CD4-positive, alpha-beta T cell (primary cell): ENCODE measurements around the gene ZBTB4. TPM values are rescaled to one million over a fixed set of nuclear protein-coding genes. Genes with fewer than 3 reads are reported as not detected.

Experiments used
- ATAC-seq: fragments of 200-7000 bp; cut with Tn5 transposase; one replicate; pipeline ENCODE4 v1.10.0; 2022; ENCODE audit warnings: mild to moderate bottlenecking; ENCODE audit not compliant: poor library complexity
- CTCF ChIA-PET: fragments of 350-600 bp; sonication (Branson Sonifier 250); formaldehyde crosslinking; loops from one replicate; lab custom pipeline; 2021; ENCODE audit warnings: antibody characterized with exemption, inconsistent platforms; lab: Charles Lee
- POLR2A ChIA-PET: fragments of 350-600 bp; sonication (Branson Sonifier 250); formaldehyde crosslinking; loops from one replicate; lab custom pipeline; 2021; ENCODE audit warnings: antibody characterized with exemption, inconsistent platforms; lab: Charles Lee
- DNase-seq, 14 experiments: peaks; one replicate each; pipeline ENCODE4 v3.0.0-alpha.2; 2013 to 2020; ENCODE audit warnings: mixed read lengths in 2 of 14
- H3K27ac ChIP-seq, 2 donors: one replicate each; pipeline versions ENCODE4 v1.5.1 to v1.7.0; 2013; ENCODE audit warnings: low read length in 2 of 2, low read depth in 1 of 2, mild to moderate bottlenecking in 1 of 2
- H3K27me3 ChIP-seq, 2 experiments: 1 replicate in 1 of 2; 2 replicates in 1 of 2; pipeline versions ENCODE4 v1.6.1 to v1.7.0; 2013; ENCODE audit warnings: low read length in 2 of 2, control low read depth in 1 of 2, mild to moderate bottlenecking in 1 of 2, moderate library complexity in 1 of 2; ENCODE audit not compliant: insufficient read depth in 2 of 2, control insufficient read depth in 1 of 2
- H3K36me3 ChIP-seq: one replicate; pipeline ENCODE4 v1.6.1; 2013; ENCODE audit warnings: low read length, control low read depth; ENCODE audit not compliant: insufficient read depth
- H3K4me1 ChIP-seq: one replicate; pipeline ENCODE4 v1.6.1; 2013; ENCODE audit warnings: low read length, control low read depth; ENCODE audit not compliant: insufficient read depth
- H3K4me3 ChIP-seq: one replicate; pipeline ENCODE4 v1.5.1; 2013; ENCODE audit warnings: mild to moderate bottlenecking, low read length, moderate library complexity
- H3K9me3 ChIP-seq, 2 experiments: 1 replicate in 1 of 2; 2 replicates in 1 of 2; pipeline versions ENCODE4 v1.6.1 to v1.7.0; 2013; ENCODE audit warnings: low read length in 2 of 2, mild to moderate bottlenecking in 2 of 2, control low read depth in 1 of 2, moderate library complexity in 1 of 2; ENCODE audit not compliant: control insufficient read depth in 1 of 2, insufficient read depth in 1 of 2
- H3K27ac Mint-ChIP-seq: one replicate; pipeline ENCODE4 v1.8.0; 2020; ENCODE audit warnings: mixed read lengths
- H3K27me3 Mint-ChIP-seq: one replicate; pipeline ENCODE4 v1.8.0; 2021; ENCODE audit warnings: mixed read lengths
- H3K36me3 Mint-ChIP-seq: one replicate; pipeline ENCODE4 v1.8.0; 2021; ENCODE audit warnings: low read depth, mixed read lengths
- H3K4me1 Mint-ChIP-seq: one replicate; pipeline ENCODE4 v1.8.0; 2021; ENCODE audit warnings: low read depth, mixed read lengths
- H3K4me3 Mint-ChIP-seq: one replicate; pipeline ENCODE4 v1.8.0; 2020; ENCODE audit warnings: mild to moderate bottlenecking, mixed read lengths
- H3K9me3 Mint-ChIP-seq: one replicate; pipeline ENCODE4 v1.8.0; 2020; ENCODE audit warnings: mixed read lengths
- intact Hi-C, 2 experiments: fragments of 100-400 bp; cut with DNase I in 1 of 2; cut with micrococcal nuclease in 1 of 2; formaldehyde crosslinking; loops; one replicate each; pipeline versions ENCODE4 v1.15.1 to v1.9.0; 2023 to 2025; cut with DNase I, micrococcal nuclease
- total RNA-seq, 174 experiments: library from RNA in 2 of 174; stranded (reverse) in 2 of 174; gene quantifications; one replicate each; pipeline ENCODE4 v1.2.3 and lab custom pipeline; 2021 to 2026
- TF ChIP-seq, protein P1 (sequence below): fragments of 200-600 bp; IDR thresholded peaks from one replicate; pipeline ENCODE4 v1.8.0; 2022; ENCODE audit warnings: antibody characterized with exemption, mild to moderate bottlenecking

The ZBTB4 gene
- total RNA-seq, 2 experiments from 2014 or later: 55.1 to 55.6 TPM

DNA sequence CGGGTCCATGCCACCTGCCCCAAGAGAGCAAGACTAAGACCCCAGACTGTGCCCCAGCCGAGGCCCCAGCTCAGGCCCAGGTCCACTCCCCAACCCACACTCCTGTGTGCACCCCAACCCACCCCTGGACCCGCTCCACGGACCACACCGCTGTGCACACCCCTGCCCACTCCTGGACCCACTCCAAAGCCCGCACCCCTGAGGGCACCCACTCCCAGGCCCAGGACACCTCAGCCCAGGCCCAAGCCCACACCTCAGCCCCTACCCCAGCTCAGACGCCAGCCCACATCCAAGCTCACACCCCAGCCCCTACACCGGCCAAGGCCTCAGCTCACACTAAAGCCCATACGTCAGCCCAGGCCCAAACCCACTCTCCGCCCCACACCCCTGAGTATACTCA is 49.7 kb downstream of the ZBTB4 start:
- Mint-ChIP-seq H3K27me3 (no peaks in the 10 kb centered on the region), H3K36me3 (no peaks in the 10 kb centered on the region), H3K4me1 (no peaks in the 10 kb centered on the region), H3K4me3 (no peak overlapping the region), H3K27ac (no peak overlapping the region), H3K9me3 (no peaks in the 10 kb centered on the region)
- TF ChIP-seq, protein P1, sequence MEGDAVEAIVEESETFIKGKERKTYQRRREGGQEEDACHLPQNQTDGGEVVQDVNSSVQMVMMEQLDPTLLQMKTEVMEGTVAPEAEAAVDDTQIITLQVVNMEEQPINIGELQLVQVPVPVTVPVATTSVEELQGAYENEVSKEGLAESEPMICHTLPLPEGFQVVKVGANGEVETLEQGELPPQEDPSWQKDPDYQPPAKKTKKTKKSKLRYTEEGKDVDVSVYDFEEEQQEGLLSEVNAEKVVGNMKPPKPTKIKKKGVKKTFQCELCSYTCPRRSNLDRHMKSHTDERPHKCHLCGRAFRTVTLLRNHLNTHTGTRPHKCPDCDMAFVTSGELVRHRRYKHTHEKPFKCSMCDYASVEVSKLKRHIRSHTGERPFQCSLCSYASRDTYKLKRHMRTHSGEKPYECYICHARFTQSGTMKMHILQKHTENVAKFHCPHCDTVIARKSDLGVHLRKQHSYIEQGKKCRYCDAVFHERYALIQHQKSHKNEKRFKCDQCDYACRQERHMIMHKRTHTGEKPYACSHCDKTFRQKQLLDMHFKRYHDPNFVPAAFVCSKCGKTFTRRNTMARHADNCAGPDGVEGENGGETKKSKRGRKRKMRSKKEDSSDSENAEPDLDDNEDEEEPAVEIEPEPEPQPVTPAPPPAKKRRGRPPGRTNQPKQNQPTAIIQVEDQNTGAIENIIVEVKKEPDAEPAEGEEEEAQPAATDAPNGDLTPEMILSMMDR: no peak
- ChIA-PET CTCF (no interaction called here), POLR2A (interaction anchor here (1.3 kb wide), 1 partner anchor 25 kb away, joined by 3 read pairs; no protein-coding TSS in a partner anchor)
- no peak overlapping the region for H3K4me3 ChIP-seq
- H3K27ac ChIP-seq: no peak overlapping the region
- intact Hi-C loops: loop anchor here (5.0 to 10.0 kb wide), 2 partner anchors 37 to 45 kb away; partner anchors contain the start of genes PLSCR3 (in 1 of the 2) and TNK1 (in 1 of the 2)
- no peak for ATAC-seq
- no peaks in the 10 kb centered on the region for H3K9me3 ChIP-seq
- no peaks in the 10 kb centered on the region for H3K4me1 ChIP-seq
- H3K27me3 ChIP-seq: no peaks in the 10 kb centered on the region
- no peaks in the 10 kb centered on the region for H3K36me3 ChIP-seq
- DNase-seq: no peak

DNA sequence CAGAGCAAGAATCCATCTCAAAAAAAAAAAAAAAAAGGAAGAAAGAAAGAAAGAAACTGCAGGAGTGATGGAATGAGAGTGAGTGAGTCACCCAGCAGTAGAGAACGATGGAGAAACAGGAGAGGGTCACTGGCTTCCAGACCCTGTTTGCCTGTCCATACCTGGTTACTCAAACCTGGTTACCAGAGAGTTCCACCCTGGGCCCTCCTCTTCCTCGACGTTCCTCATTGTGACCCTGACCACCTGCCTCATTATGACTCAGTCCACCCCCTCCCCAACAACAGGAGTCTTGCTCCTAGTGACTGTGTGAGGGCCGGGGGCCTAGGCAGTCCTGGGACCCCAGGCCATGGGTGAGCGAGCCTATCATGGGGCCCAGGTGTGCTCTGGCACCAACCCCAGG is 50.9 kb downstream of the ZBTB4 start, which contains the start of gene SPEM3:
Gene SPEM3, plus strand, starts transcription at position 301 of the 400 bp plus-strand sequence. Its CDS starts 46 bp downstream, at position 347.
- Histone ChIP-seq H3K4me3 (no peak within 1 kb of the TSS), H3K27me3 (no peaks in the 10 kb centered on the region), H3K36me3 (no peaks in the 10 kb centered on the region), H3K27ac (no peak within 1 kb of the TSS), H3K9me3 (no peaks in the 10 kb centered on the region), H3K4me1 (no peaks in the 10 kb centered on the region)
- ChIA-PET POLR2A (no interaction called here), CTCF (no interaction called here)
- TF ChIP-seq, protein P1: no peak
- no peak for ATAC-seq
- Mint-ChIP-seq H3K9me3 (no peaks in the 10 kb centered on the region), H3K4me3 (no peak within 1 kb of the TSS), H3K27ac (no peak within 1 kb of the TSS), H3K4me1 (no peaks in the 10 kb centered on the region), H3K36me3 (no peaks in the 10 kb centered on the region), H3K27me3 (no peaks in the 10 kb centered on the region)
- intact Hi-C loops: no loop called here
- no peak for DNase-seq

DNA sequence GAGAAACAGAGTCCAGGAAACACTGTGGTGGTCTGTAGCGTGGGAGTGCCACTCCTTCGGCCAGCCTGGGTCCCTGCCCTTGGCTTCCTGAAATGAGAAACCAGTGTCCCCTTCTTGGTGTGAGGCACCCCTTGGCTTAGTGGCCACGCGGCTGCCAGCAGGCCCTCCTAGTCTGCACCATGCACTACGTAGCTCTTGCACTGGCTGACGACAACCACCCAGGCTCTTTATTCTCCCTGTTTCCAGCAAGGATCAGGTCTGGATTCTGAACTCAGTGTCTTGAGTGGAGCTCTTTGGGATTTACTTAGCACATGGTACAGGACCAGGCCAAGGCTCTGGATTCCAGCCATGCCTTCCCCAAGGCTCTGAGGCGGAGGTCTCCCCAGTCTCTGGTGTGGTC is 51.9 kb downstream of the ZBTB4 start:
- Mint-ChIP-seq H3K4me1 (no peaks in the 10 kb centered on the region), H3K4me3 (no peak overlapping the region), H3K36me3 (no peaks in the 10 kb centered on the region), H3K27me3 (no peaks in the 10 kb centered on the region), H3K27ac (no peak overlapping the region), H3K9me3 (no peaks in the 10 kb centered on the region)
- TF ChIP-seq, protein P1: no peak
- Histone ChIP-seq H3K27ac (no peak overlapping the region), H3K9me3 (no peaks in the 10 kb centered on the region), H3K27me3 (no peaks in the 10 kb centered on the region), H3K36me3 (no peaks in the 10 kb centered on the region), H3K4me1 (no peaks in the 10 kb centered on the region), H3K4me3 (no peak overlapping the region)
- DNase-seq (no peak), ATAC-seq (no peak)
- intact Hi-C loops: no loop called here
- POLR2A ChIA-PET: no interaction called here
- CTCF ChIA-PET: no interaction called here
